Measurements from ENCODE around the gene GLS2. TPM values are rescaled to one million over a fixed set of nuclear protein-coding genes. Genes with fewer than 3 reads are reported as not detected.

The GLS2 gene
- total and polyA plus RNA-seq, 12 donors = 0.17 to 5.3 (median 1.5) TPM; not detected in 1

DNA sequence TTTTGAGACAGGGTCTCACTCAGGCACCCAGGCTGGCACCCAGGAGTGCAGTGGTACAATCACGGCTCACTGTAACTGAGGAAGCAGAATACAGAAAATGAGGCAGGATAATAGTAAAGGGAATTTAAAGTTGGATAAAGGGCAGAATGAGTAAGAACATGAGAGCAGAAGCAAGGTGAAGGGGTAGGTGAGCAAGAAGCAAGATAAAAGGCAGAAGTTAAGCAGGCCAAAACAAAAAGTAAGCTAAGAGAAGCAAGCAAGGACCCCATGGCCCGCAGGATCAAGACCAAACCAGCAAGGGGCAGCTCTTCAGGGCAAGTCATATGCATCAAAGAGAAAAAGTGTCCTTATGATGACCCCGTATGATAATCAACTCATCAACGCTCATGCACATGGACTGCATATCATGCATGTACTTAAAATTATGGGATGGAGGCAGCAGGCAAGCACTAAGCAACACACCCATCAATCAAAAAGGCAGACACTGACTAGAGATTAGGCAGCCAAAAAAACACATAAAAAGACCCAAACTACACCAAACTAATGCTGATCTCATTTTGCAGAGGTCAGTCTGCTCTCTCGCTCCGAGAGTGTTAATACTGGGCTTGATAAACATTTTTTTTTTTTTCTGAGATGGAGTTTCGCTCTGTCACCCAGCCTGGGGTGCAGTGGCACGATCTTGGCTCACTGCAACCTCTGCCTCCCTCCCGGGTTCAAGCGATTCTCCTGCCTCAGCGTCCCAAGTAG, 50.4 kb downstream of the GLS2 start:
- no peak overlapping the region for H3K27ac ChIP-seq
- no peak for DNase-seq
- no peaks in the 10 kb centered on the region for H3K36me3 ChIP-seq (replicated peaks in 1 of 2)
- WGBS, 4 donors = 85 to 89% (median 87%) methylated on average over 10 to 11 of the region's 11 CpGs
- no peaks in the 10 kb centered on the region for H3K27me3 ChIP-seq
- intact Hi-C loops (cut with DNase I) = no loop called here
- TF ChIP-seq CTCF (IDR thresholded peaks at IDR 0.05) = no peak
- TF ChIP-seq POLR2A (IDR thresholded peaks at IDR 0.05) = no peak
- no peaks in the 10 kb centered on the region for H3K4me1 ChIP-seq (replicated peaks in 1 of 2)
- H3K9me3 ChIP-seq (replicated peaks in 1 of 3) = no peaks in the 10 kb centered on the region
- H3K4me3 ChIP-seq = no peak overlapping the region

DNA sequence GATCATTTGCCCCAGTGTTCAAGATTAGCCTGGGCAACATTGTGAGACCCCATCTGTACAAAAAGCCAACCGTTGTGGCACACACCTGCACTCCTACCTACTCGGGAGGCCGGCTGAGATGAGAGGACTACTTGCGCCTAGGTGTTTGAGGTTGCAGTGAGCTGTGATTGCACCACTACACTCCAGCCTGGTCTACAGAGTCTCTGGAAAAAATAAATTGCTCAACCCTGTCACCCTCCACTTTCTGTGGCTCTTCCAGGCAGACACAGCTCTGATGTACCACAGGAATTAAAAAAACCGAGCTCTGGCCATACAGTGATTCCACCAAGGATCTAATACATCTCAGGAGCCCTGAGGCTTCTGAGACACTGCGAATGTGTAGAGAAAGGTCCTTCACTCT, 53.1 kb downstream of the GLS2 start:
- Histone ChIP-seq H3K4me1 (replicated peaks in 1 of 2) (no peaks in the 10 kb centered on the region), H3K4me3 (no peak overlapping the region), H3K27me3 (no peaks in the 10 kb centered on the region), H3K36me3 (replicated peaks in 1 of 2) (peaks cover 0 to 4% of the 10 kb centered on the region in 2 donors), H3K9me3 (replicated peaks in 1 of 3) (no peaks in the 10 kb centered on the region), H3K27ac (no peak overlapping the region)
- intact Hi-C loops (cut with DNase I) = no loop called here
- TF ChIP-seq POLR2A (IDR thresholded peaks at IDR 0.05) = no peak
- no peak for DNase-seq
- WGBS, 4 donors = 90 to 97% (median 93%) methylated on average over 6 of the region's 6 CpGs

DNA sequence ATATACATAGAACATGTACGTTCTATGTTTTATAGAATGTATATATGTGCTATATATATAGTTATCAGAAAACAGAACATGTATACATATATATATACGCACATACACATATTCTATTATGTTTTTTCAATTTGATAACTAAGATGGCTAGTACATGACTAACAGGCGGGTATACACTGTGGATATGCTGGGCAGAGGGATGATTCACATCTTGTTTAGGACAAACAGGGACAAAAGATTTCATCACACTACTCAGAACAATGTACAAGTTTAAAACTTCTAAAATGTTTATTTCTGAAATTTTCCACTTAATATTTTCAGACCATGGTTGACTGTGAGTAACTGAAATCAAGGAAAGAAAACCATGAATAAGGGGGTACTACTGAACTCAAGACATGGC, 56.1 kb downstream of the GLS2 start:
- intact Hi-C loops (cut with DNase I) = no loop called here

GRCh38 chr12:56431288-56431687, 56.7 kb downstream of the GLS2 start:
- 96 to 99% (median 97%) methylated on average over 11 of the region's 11 CpGs for WGBS, 4 donors
- no peaks in the 10 kb centered on the region for H3K4me1 ChIP-seq (replicated peaks in 1 of 2)
- TF ChIP-seq CTCF (IDR thresholded peaks at IDR 0.05) (no peak), POLR2A (IDR thresholded peaks at IDR 0.05) (no peak)
- intact Hi-C loops (cut with DNase I) = no loop called here
- H3K4me3 ChIP-seq = no peak overlapping the region
- DNase-seq = no peak
- H3K9me3 ChIP-seq (replicated peaks in 1 of 3) = no peaks in the 10 kb centered on the region
- no peaks in the 10 kb centered on the region for H3K27me3 ChIP-seq
- H3K36me3 ChIP-seq (replicated peaks in 1 of 2) = peaks cover 0 to 4% of the 10 kb centered on the region in 2 donors
- no peak overlapping the region for H3K27ac ChIP-seq

More for the DNA sequence above, 56.1 kb downstream of the GLS2 start:
- TF ChIP-seq POLR2A (IDR thresholded peaks at IDR 0.05) = no peak
- TF ChIP-seq CTCF (IDR thresholded peaks at IDR 0.05) = no peak
- H3K27me3 ChIP-seq = no peaks in the 10 kb centered on the region
- no peak overlapping the region for H3K4me3 ChIP-seq
- whole genome bisulfite sequencing, 4 donors = 93 to 97% (median 96%) methylated on average over 3 of the region's 3 CpGs
- H3K36me3 ChIP-seq (replicated peaks in 1 of 2) = peaks cover 0 to 4% of the 10 kb centered on the region in 2 donors
- no peak for DNase-seq
- H3K27ac ChIP-seq = no peak overlapping the region
- H3K4me1 ChIP-seq (replicated peaks in 1 of 2) = no peaks in the 10 kb centered on the region
- H3K9me3 ChIP-seq (replicated peaks in 1 of 3) = no peaks in the 10 kb centered on the region

DNA sequence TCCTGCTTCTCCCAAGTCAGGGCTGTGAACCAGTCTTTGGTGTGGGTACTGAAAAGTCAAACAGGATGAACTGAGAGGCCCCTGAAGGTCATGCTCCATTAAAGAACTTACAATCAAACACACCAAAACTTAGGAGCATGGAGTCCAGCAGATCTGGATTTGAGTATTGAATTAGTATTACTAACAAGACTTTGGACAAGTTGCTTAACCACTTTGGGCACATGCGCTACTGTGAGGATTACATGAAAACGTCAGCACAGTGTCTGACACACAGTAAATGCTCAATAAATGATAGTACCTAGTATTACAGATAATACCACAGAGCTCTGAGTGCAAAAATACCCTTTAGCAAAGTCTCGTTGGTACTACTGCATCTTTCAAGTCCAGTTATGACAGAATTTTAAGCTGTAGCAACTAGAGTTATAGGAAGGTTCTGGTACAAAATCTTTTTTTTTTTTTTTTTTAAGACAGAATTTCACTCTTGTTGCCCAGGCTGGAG, 62.0 kb downstream of the GLS2 start:
- WGBS, 4 donors = 62 to 64% (median 62%) methylated on average over 3 of the region's 3 CpGs
- Histone ChIP-seq H3K36me3 (replicated peaks in 1 of 2) (peaks cover 0 to 7% of the 10 kb centered on the region in 2 donors), H3K4me1 (replicated peaks in 1 of 2) (no peaks in the 10 kb centered on the region), H3K4me3 (no peak overlapping the region), H3K27me3 (no peaks in the 10 kb centered on the region), H3K9me3 (replicated peaks in 1 of 3) (no peaks in the 10 kb centered on the region), H3K27ac (no peak overlapping the region)
- intact Hi-C loops (cut with DNase I) = no loop called here
- no peak for DNase-seq
- TF ChIP-seq POLR2A (IDR thresholded peaks at IDR 0.05) = no peak
- TF ChIP-seq CTCF (IDR thresholded peaks at IDR 0.05) = no peak

Measured in adrenal gland (tissue), 12 donors.